ENCODE data around the gene TMPRSS11B. TPM values are rescaled to one million over a fixed set of nuclear protein-coding genes. Genes with fewer than 3 reads are reported as not detected.
"Not testable (repeated sequence)": the region's sequence is repeated elsewhere in the genome, so short reads cannot be mapped to it uniquely, and the experiment has no call there.

TMPRSS11B gene, protein sequence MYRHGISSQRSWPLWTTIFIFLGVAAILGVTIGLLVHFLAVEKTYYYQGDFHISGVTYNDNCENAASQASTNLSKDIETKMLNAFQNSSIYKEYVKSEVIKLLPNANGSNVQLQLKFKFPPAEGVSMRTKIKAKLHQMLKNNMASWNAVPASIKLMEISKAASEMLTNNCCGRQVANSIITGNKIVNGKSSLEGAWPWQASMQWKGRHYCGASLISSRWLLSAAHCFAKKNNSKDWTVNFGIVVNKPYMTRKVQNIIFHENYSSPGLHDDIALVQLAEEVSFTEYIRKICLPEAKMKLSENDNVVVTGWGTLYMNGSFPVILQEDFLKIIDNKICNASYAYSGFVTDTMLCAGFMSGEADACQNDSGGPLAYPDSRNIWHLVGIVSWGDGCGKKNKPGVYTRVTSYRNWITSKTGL
- 0.08 TPM for polyA plus RNA-seq (ENCODE audit: insufficient read length)

- no peak for DNase-seq
Observed at GRCh38 chr4:68245594-68245993, at the start of gene TMPRSS11B. Gene TMPRSS11B, minus strand, starts transcription at chr4:68245694. Its CDS starts 136 bp downstream, at chr4:68245558.

- DNase-seq, result no peak
Observed at GRCh38 chr4:68291256-68291655, 45.8 kb upstream of the TMPRSS11B start.

DNA sequence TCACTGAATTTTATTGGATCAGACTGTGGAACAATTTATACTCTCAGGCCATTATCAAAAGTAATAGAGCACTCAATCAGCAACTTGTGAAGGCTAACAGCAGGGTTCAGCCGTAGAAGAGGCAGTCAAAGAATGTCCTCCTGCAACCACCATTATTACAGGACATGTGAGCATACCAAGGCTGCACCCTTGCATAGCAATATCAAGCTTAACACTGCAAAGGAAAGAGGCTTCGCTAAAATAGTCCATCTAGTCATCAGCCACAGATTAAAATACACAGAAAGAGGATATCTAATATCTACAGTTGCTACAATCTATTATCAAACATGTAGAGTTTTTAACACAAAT lies 42.9 kb upstream of the TMPRSS11B start:
- DNase-seq, result no peak

- DNase-seq, result no peak
Observed at GRCh38 chr4:68287704-68288392, 42.4 kb upstream of the TMPRSS11B start.

DNA sequence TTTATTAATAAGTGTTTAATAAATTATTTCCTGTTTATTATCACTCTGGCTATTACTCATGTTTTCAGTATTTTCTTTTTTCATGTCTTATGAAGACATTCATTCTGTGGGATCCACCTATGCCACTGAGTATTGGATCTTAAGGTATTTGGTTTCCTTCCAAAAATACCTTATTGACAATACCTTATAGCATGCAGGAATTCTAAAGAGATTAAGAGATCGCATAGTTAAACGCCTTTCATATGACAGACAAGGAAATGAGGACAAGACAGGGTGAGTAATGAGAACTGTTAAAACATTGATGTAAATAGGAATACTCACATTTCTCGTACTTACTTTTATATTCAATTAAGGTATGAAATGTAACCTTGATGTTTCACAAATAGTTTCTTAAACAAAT lies 38.2 kb upstream of the TMPRSS11B start:
- DNase-seq, result no peak

- no peak for DNase-seq
Observed at GRCh38 chr4:68283095-68283494, 37.6 kb upstream of the TMPRSS11B start.

- DNase-seq, result not testable (repeated sequence)
Observed at GRCh38 chr4:68281796-68282740, 36.6 kb upstream of the TMPRSS11B start.

GRCh38 chr4:68278029-68278428 lies 32.5 kb upstream of the TMPRSS11B start:
- DNase-seq, result no peak

DNA sequence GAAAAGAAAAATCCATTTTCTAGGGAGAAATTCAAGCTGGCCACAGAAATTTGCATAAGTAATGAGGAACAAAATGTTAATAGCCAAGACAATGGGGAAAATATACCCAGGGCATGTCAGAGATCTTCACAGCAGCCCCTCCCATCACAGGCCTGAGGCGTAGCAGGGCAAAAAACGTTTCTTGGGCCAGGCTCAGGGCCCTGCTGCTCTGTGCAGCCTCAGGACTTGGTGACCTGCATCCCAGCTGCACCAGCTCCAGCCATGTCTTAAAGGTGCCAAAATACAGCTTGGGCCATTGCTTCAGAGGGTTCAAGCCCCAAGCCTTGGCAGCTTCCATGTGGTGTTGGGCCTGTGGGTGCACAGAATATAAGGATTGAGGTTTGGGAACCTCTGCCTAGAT lies 32.1 kb upstream of the TMPRSS11B start:
- DNase-seq, result no peak

DNA sequence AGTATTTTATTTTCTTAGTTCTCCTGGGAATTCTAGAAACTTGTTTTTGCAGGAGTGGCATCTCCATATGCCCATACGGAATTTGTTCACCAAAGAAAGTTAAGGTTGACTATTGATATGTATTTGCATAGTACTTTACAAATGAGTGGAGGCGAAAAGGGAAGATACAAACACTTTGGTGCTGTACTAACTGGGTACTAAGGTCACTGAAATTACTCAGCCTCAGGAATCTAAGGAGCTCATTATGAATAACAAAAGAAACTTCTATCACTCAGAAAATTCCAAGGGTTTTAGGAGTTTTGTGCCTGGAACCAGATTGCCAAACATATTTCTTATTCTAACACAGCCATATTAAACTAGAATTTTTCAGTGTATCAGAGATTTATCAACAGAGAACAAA lies 27.4 kb upstream of the TMPRSS11B start:
- no peak for DNase-seq

DNA sequence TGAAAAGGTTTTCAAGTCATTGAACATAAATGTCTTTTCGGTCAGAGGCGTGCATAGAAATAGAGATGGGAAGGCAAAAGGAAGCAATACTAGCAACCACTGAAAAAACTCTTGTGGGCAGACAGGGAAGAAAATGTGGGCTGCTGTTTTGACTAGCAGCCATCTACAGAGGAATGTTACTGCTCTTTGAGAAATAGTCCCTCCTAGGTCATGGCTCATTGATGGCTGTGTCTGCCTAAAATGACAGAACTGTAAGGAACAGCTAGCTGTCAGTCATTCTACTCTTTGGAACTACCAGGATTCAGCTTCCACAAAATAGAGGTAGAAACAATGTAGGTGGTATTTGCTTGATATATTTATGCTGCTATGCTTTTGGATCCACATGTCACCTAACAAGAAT lies 26.9 kb upstream of the TMPRSS11B start:
- no peak for DNase-seq

GRCh38 chr4:68271851-68272357 lies 26.4 kb upstream of the TMPRSS11B start:
- DNase-seq, result peak; percentile 29

DNA sequence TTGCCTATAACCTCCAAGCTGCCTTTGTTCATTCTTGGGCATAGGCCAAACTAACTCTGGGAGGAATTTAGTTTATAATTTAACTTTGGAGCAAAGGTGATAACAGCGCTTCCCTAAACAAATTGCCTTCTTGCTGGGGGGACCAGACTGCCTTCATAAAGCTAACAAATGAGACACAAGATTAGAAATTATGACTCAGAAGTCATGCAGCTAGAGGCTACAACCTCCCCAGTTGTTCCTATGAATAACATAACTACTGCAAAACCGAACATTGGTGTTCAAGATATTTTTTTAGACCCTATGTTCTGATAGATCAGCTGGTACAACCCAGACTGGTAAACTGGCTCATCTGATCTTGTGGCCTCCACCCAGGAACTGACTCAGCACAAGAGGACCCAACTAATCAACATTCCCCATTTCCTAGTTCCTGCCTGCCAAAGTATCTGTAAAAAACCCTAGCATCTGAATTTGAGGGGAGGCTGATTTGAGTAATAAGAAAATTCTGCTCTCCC lies 22.0 kb upstream of the TMPRSS11B start:
- no peak for DNase-seq

DNA sequence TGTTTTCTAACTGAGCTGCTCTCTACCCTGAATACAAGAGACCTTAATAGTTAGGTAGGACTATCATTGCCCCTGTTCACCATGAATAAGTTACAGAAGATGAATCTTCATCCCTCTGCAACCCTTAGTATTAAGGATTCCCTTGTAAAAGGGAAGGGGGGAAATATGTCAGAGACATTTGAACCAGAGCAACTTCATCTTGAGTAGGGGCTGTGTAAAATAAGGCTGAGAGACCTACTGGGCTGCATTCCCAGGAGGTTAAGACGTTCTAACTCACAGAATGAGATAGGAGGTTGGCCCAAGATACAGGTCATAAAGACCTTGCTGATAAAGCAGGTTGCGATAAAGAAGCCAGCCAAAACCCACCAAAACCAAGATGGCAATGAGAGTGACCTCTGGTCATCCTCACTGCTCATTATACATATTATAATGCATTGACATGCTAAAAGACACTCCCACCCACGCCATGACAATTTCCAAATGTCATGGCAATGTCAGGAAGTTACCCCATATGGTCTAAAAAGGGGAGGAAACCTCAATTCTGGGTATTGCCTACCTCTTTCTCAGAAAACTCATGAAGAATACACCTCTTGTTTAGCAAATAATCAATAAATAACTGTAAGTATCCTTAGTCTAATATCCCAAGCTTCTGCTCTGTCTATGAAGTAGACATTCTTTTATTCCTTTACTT lies 19.5 kb upstream of the TMPRSS11B start:
- no peak for DNase-seq

DNA sequence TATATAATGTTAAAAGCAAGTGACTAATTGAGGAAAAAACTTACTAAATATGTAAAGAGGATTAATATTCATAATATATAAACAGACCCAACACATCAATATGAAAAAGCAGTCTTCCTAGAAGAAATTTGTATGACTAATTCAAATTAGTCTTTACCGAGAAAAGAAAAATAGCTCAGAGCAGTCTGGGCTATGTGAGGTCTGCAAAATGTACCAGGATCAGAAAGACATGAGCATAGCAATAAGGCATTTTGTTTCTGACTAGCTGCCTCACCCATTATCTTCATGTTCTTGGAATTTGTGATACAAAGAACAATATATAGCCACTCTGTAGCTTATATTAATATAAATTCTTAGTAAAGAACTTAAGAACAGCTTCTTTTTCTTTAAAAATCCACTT lies 13.7 kb upstream of the TMPRSS11B start:
- no peak for DNase-seq

- no peak for DNase-seq
Observed at GRCh38 chr4:68257719-68258118, 12.2 kb upstream of the TMPRSS11B start.

- no peak for DNase-seq
Observed at GRCh38 chr4:68256284-68256683, 10.8 kb upstream of the TMPRSS11B start.

GRCh38 chr4:68250151-68250930 lies 4.8 kb upstream of the TMPRSS11B start:
- DNase-seq, result no peak

GRCh38 chr4:68249434-68249833 lies 3.9 kb upstream of the TMPRSS11B start:
- DNase-seq, result no peak

- no peak for DNase-seq
Observed at GRCh38 chr4:68240620-68241019, 4.9 kb downstream of the TMPRSS11B start.

DNA sequence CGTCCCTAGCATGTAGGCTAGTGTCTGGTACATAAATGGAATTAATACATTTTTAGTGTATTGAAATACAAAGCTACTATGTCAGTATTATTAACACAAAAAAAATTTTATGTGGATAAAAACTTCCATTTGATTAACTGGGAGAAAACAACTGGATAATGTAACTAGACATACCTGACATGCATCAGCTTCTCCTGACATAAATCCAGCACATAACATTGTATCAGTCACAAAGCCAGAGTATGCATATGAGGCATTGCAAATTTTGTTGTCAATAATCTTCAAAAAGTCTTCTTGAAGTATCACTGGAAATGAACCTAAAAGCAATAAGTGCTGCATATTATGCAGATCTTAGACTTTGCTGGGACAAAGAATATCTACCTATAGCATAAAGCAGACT lies 16.9 kb downstream of the TMPRSS11B start:
- DNase-seq, result no peak
